HL-60/S4 (cell line): ENCODE results near the gene WDR88.

Experiments
- in situ Hi-C: fragments of 300-500 bp; cut with MboI; formaldehyde crosslinking; loops from 2 replicates; pipeline ENCODE4 v1.14.3; 2022; ENCODE audit warnings: low sequenced_read_pairs

WDR88 gene, protein sequence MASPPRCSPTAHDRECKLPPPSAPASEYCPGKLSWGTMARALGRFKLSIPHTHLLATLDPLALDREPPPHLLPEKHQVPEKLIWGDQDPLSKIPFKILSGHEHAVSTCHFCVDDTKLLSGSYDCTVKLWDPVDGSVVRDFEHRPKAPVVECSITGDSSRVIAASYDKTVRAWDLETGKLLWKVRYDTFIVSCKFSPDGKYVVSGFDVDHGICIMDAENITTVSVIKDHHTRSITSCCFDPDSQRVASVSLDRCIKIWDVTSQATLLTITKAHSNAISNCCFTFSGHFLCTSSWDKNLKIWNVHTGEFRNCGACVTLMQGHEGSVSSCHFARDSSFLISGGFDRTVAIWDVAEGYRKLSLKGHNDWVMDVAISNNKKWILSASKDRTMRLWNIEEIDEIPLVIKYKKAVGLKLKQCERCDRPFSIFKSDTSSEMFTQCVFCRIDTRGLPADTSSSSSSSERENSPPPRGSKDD

DNA sequence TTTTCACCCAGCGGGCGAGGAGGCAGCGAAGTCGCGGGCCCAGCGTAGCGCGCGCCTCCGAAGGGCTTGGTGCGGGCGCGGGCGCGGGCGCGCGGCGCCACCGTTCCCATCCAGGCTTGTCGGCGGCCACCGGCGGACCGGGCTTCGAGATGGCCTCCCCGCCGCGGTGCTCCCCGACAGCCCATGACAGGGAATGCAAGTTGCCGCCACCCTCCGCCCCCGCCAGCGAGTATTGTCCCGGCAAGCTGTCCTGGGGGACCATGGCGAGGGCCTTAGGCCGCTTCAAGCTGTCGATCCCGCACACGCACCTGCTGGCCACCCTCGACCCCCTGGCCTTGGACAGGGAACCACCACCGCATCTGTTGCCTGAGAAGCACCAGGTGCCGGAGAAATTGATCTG is at the start of gene WDR88:
WDR88 (plus strand) TSS at position 94 of the 400 bp plus-strand sequence; CDS start at position 150, 56 bp downstream.
- in situ Hi-C loops = loop anchor here (25.0 kb wide), 1 partner anchor 280 kb away; no protein-coding TSS in a partner anchor

DNA sequence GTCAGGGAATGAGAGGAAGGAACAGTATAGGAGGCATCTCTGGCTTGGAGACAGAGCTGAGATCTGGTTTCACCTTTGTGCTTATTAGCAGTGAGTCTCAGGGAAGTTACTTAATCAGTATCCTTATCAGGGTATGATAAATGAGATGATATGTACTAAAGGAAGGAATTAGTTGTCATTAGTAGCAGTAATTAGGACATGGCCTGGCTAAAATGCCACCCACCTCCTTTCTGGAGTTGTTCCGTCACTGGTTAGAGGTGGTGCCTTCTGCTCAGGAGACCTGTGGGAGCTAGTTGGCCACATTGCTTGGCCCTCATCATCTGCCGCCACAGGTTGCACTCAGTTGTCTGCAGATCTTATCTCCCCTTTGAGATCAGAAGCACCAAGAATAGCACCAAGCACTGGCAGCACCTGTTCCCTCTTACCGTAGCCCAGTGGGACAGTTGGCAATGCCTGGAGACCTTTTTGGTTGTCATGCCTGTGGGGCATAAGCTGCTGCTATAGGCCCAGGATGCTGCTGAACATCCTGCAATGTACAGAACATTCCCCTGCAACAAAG is 46.3 kb upstream of the WDR88 start:
- in situ Hi-C loops = no loop called here

- in situ Hi-C loops = no loop called here
Observed at GRCh38 chr19:33086955-33087354, 45.0 kb upstream of the WDR88 start.

GRCh38 chr19:33089010-33089409 is 42.9 kb upstream of the WDR88 start:
- in situ Hi-C loops = no loop called here

GRCh38 chr19:33090179-33090578 is 41.7 kb upstream of the WDR88 start:
- in situ Hi-C loops = no loop called here

DNA sequence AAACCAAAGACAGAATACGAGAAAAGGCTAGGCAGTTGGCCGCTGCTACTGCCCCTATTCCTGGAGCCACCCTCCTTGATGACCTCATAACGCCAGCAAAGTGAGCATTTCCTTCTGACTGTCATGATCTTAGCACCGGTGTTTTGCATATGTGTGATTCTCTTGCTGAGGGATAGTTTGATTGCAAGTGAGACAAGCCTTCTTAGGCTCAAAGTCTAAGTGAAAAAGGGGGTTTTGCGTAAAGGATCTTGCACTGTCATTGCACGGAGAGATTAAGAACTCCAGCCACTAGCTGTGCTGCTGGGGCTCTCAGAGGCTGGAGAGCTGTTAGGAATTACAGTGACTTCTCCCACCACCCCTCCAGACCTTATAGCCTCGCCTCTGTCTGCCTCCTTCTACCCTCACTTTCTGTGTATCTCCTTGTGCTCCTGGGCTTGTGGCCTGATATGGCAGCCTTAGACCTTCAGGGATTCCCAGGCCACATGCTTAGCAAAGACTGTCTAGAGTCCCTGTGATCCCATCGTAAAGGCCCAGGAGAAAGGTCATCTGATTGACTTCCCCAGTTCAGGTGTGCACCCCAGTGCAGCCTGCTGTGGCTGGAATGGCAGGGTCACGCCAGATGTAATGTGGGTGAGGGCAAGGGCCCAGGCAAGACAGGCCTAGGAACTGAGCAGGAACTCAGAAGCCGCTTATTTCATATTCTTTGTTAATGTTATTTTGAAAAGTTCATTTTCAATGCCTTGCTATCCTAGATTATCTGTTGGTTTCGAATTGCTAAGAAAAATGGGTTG is 38.3 kb upstream of the WDR88 start:
- in situ Hi-C loops = no loop called here

- in situ Hi-C loops = no loop called here
Observed at GRCh38 chr19:33094436-33095067, 37.4 kb upstream of the WDR88 start.

GRCh38 chr19:33096005-33096404 is 35.9 kb upstream of the WDR88 start:
- in situ Hi-C loops = no loop called here

GRCh38 chr19:33098055-33098534 is 33.8 kb upstream of the WDR88 start:
- in situ Hi-C loops = no loop called here

DNA sequence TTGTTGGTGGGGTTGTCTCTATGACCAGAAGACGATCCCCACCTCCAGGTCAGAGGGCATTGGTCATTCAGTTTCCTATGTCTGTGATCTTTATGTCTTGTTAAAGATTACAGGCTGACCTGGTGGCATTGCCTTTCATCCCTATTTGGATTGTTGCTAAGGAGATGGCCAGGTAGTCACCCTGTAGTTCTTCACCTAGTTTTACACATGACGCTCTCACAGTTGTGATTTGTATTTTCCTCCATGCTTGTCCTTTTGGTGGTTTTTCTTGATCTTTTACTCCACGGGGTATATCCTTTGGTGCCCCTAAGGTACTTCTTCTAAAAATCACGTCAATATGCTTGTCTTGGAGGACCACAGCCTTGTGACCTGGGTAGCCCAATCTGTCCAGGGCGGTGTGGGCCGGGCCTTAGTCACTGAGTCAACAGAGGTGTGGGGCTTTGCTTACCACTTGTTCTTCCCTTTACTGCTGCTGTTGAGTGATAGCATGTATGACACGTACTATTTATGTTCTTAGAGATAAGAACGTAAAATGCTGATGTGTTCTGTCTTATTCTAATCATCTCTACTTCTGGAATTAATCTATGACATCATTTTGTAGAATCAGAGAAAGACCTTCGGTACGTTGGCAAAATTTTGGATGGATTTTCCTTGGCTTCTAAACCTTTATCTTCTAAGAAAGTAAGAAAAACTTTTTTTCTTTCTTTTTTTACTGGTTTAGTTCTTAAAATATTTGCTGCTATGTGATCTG is 30.8 kb upstream of the WDR88 start:
- in situ Hi-C loops = no loop called here

- in situ Hi-C loops = no loop called here
Observed at GRCh38 chr19:33102893-33103292, 29.0 kb upstream of the WDR88 start.

GRCh38 chr19:33108161-33108560 is 23.8 kb upstream of the WDR88 start:
- in situ Hi-C loops = no loop called here

- in situ Hi-C loops = no loop called here
Observed at GRCh38 chr19:33110137-33110910, 21.6 kb upstream of the WDR88 start.

GRCh38 chr19:33111587-33111986 is 20.3 kb upstream of the WDR88 start:
- in situ Hi-C loops = no loop called here

GRCh38 chr19:33114312-33114711 is 17.6 kb upstream of the WDR88 start:
- in situ Hi-C loops = no loop called here

DNA sequence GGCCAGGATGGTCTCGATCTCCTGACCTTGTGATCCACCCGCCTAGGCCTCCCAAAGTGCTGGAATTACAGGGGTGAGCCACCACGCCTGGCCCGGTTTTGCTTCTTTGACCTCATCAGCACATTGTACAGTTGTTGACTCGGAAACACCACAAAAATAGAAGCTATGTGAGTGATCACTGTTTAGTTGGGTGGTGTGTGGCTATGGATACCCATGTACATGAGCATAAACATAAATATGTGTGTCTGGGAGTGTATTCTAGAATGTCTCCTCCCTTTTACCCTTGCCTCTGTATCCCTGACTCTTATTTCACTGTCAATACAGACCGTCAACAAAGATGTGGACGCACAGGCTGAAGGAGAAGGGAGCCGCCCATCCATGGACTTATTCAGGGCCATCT is 14.4 kb upstream of the WDR88 start:
- in situ Hi-C loops = no loop called here

DNA sequence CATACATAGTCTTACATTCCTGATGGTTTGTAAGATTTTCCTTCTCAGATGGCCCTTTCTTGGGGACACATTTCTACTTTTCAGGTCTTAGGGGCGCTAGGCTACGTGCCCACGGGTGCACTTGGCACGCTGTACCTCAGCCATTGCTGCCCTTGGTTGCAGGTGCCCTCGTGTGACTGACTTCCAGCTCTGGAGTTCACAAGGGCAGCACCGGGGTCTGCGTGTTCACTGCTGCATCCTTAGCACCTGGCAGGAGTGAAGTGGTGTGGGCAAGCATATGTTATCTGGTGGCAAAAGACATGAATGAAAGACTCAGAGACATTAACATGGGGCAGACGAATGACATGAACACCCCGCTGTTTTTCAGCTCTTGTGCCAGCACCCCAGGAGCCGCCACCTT is 13.3 kb upstream of the WDR88 start:
- in situ Hi-C loops = no loop called here

DNA sequence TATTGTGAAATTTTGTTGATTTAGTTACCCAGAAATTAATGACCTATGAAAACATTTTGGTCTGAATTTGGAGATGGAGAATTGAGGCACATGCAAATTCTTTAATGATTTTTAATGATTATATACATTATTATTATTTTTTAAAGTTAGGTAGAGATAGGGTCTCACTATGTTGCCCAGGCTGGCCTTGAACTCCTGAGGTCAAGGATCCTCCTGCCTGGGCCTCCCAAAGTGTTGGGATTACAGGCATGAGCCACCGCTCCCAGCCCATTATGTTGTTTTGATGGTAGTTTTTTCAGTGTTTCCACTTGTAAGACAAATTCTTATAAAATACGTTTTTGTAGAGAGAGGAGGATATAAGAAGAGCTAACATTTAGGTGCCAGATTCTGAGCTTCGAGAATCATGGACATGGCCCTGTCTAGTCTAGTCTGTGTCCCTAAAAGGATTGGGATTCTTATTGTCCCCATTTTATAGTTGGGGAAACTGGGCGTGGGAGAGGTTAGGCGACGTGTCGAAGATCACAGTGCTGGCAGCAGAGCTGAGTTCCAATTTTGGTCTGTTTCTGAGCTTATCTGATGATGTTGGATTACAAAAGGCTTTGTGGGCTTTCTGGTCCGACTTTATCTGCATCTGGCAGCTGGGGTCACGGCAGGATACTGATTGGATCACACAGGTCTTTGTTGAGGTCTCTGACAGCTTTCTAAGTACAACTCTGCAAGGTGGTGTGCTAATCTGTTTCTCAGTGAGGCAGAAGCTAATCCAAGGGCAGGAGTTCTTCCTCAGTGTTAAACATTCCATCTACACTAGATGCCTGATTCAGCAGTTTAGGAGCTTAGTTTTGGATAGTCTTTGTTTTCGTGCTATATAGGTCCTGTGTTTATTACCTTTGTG is 7.5 kb upstream of the WDR88 start:
- in situ Hi-C loops = loop anchor here (25.0 kb wide), 1 partner anchor 288 kb away; no protein-coding TSS in a partner anchor
